GM03348 (cell line): ENCODE results near the gene HDAC5.
A peak's percentile ranks its signal among the peaks of the same experiment; 100 is the strongest.

ENCODE experiments used
- DNase-seq: peaks from one replicate; pipeline ENCODE4 v3.0.0; 2012; ENCODE audit warnings: low spot score

Gene HDAC5

GRCh38 chr17:44087319-44087718 lies 36.1 kb downstream of the HDAC5 start:
- DNase-seq = no peak

- peak; percentile 93 for DNase-seq
Observed at GRCh38 chr17:44086364-44087311, 36.8 kb downstream of the HDAC5 start.

GRCh38 chr17:44085908-44086307 lies 37.5 kb downstream of the HDAC5 start:
- DNase-seq = no peak

DNA sequence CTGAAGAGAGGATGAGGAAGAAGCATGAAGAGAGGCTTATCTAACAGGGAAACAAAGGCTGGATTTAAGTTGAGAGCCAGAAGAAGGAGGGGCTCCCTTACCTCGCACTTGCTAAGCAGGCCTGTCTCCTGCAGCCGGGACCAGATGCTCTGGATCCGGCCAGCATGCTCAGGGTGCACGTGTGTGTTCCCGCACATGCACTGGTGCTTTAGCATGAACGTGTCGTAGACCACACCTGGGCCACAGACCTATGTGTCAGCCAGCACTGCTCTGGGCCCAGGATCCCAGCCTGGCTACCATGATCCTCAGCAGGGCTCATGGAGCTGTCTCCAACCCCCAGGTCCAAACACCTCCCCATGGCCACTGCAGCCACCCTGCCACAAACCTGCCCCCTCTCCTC lies 38.5 kb downstream of the HDAC5 start:
- no peak for DNase-seq

DNA sequence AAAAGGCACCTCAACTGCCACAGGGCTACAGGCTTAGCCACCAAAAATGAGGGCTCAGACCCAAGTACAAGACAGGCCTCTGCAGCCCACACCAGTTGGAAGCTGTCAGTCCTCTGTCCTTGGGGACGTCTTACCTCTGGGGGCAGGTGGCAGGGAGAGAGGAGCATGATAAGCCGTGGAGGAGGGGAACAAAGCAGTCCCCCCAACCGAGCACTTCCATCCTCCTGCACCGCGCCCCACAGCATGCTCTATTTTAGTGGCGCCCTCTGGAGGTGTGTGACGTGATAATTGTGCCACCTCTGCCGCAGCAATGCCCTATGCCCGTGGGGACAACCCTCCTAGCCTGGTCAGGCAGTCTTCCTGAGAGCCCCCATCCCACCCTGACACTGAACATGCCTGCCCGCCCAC lies 39.3 kb downstream of the HDAC5 start:
- DNase-seq = no peak

GRCh38 chr17:44083250-44083849 lies 40.1 kb downstream of the HDAC5 start:
- no peak for DNase-seq

GRCh38 chr17:44082256-44082927 lies 41.0 kb downstream of the HDAC5 start:
- DNase-seq = no peak

GRCh38 chr17:44081681-44082080 lies 41.8 kb downstream of the HDAC5 start:
- DNase-seq = no peak

- DNase-seq = no peak
Observed at GRCh38 chr17:44079877-44080821, 43.3 kb downstream of the HDAC5 start.

DNA sequence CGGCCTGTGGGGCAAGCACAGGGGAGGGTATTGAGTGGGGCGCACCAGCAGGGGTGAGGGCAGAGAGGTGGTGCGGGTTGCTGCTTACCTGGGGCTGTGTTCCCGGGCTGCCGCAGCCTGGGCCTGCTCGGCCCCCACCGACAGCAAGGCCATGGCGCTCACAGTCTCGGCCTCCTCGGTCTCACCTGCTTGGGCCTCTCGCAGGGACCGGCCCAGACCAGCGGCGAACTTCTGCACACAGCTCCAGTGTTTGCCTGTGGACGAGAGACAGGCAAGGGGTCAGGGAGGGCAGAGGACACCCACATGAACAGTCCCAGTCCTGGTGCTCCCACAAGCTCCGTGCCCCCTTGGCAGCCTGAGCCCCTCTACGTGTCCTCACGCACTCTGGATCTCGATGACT lies 45.0 kb downstream of the HDAC5 start:
- DNase-seq = no peak

GRCh38 chr17:44077595-44077909 lies 45.9 kb downstream of the HDAC5 start:
- DNase-seq = no peak

- no peak for DNase-seq
Observed at GRCh38 chr17:44076716-44077594, 46.5 kb downstream of the HDAC5 start.

DNA sequence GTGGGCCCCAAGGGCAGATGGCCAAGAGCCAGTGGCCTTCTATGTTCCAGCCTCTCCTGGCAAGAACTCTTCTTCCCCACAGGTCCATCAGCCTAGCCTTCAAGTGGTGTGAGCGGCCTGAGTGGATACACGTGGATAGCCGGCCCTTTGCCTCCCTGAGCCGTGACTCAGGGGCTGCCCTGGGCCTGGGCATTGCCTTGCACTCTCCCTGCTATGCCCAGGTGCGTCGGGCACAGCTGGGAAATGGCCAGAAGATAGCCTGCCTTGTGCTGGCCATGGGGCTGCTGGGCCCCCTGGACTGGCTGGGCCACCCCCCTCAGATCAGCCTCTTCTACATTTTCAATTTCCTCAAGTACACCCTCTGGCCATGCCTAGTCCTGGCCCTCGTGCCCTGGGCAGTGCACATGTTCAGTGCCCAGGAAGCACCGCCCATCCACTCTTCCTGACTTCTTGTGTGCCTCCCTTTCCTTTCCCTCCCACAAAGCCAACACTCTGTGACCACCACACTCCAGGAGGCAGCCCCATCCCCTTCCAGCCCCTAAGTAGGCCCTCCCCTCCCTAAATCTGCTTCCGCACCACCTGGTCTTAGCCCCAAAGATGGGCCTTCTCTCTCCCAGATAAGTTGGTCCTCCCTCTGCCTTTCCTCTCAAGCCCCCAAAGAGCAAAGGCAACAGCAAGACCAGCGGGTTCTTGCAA lies 47.7 kb downstream of the HDAC5 start:
- DNase-seq = no peak

- no peak for DNase-seq
Observed at GRCh38 chr17:44074911-44075285, 48.5 kb downstream of the HDAC5 start.

DNA sequence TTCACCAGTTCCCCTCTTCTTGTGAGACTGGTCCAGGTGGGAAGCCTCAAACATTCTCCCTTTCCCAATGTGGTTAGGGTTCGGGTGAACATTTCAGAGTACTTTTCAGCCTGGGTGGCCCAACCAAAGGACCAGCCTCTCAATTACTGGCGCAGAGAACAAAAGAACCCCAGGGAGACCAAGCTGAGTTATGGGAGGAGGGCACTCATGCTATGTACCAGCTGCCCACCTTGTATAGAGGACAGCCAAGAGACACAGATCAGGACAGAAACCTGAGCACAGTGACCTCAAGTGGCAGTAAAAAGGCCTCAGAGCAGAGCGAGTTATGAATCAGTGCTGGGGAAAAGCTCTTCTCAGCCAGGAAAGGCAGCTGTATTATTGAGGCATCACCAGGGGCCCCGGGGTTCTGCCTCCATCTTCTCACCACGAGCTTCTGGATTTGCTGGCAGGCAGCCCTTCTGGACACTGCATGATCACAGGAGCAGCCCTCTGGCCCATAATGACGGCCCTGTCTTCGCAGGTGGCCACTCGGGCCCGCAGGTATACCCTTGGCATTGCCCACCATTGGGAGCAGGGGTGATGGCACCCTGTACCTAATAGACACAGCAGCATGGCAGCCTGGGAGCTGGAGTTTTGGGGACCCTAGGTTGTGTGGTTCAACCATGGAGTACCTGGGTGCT lies 49.1 kb downstream of the HDAC5 start:
- no peak for DNase-seq

DNA sequence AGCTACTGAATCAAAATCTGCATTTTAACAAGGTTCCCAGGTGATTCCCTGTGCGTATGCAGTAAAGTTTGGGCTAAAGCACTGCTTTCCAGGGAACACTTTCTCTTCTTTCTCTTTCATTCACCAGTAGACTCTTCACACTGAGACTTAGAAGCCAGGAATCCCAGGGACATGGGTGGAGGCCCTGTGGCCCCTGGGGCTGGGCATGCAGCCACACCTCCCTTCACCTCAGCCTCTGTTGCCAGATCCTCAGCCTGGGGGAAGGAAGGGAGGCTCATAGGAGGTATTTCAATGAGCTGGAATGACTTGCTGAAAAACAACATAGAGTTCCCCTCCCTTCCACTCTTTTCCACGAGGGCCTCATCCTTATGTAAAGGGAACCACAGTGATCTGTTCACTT lies 51.7 kb downstream of the HDAC5 start:
- DNase-seq = peak; percentile 29

DNA sequence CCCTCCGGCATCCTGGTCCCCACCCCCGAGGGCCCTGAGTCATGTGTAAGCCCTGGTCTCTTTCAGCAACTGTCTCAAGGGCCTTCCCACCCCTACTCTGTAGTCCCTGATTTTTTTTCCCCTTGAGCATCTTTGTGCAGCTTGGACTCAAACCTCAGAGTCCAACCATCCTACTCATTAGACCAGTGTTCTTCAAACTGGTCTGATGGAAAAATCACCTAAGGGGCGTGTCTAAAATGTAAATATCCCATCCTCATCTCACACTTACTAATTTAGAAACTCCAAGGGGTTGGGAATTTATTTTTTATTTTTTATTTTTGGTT lies 52.3 kb downstream of the HDAC5 start:
- peak; percentile 78 for DNase-seq

GRCh38 chr17:44070455-44071197 lies 52.8 kb downstream of the HDAC5 start, which contains the start of gene G6PC3:
Gene G6PC3 (plus strand): TSS chr17:44070735. CDS start chr17:44070966, 231 bp downstream.
- peak; percentile 97 for DNase-seq

DNA sequence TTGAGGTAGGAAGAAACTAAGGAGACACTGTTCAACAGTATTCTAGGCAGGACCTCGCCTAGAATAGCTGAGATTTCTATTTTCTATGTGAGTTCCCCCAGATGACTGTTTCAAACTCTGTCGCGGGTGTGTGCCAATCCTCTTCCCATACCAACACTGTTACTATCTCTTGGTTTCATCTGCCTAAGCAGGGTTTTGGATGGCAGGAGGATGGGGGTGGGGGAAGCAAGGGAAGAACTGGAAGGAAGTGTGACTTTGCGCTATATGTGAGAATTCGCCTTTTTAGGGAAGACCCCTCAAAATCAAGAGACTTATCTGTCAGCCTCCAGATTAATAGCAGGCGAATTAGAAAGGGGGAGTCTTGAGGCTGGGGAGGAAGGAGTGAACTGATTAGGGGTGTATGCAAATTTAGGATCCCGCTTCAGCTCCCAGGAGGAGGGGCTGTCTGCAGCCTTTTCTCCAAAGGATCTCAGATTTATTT lies 53.4 kb downstream of the HDAC5 start:
- peak; percentile 36 for DNase-seq
